Thyroid gland (tissue), 4 donors: ENCODE data around the gene PLEKHS1.

ENCODE experiments used
- POLR2A ChIP-seq, 2 donors: fragments of 450-650 bp; IDR thresholded peaks; one replicate each; pipeline ENCODE4 v1.6.1; 2017; ENCODE audit warnings: antibody characterized with exemption in 2 of 2, mild to moderate bottlenecking in 2 of 2, moderate library complexity in 1 of 2
- TF ChIP-seq, protein P1 (sequence below), 6 experiments: fragments of 200-600 bp in 3 of 6; fragments of 450-650 bp in 3 of 6; sonication (generic) in 3 of 6; IDR thresholded peaks; one replicate each; pipeline ENCODE4 v1.5.1; 2016 to 2019; ENCODE audit warnings: antibody characterized with exemption in 6 of 6, mild to moderate bottlenecking in 2 of 6, inconsistent platforms in 1 of 6, moderate library complexity in 1 of 6

DNA sequence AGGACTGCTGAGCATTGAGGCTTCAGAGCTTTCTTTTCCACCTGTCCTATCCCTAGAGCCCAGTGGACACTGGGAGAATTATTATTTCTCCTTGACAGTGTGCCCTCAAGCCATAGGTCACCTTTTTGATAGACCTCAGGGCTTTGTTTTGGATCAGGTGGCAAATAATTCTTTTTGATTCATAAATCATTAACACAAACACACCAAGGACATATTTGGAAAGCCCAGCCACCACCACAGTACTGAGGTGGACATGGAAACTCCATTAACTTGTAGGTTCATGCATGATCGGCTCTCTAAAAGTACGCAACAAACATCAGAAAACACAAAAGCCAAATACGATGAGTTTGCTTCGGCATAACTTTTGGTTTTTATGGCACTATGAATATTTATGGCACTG, 17.8 kb upstream of the PLEKHS1 start:
- TF ChIP-seq POLR2A (IDR thresholded peaks at IDR 0.05): no peak
- TF ChIP-seq, protein P1, sequence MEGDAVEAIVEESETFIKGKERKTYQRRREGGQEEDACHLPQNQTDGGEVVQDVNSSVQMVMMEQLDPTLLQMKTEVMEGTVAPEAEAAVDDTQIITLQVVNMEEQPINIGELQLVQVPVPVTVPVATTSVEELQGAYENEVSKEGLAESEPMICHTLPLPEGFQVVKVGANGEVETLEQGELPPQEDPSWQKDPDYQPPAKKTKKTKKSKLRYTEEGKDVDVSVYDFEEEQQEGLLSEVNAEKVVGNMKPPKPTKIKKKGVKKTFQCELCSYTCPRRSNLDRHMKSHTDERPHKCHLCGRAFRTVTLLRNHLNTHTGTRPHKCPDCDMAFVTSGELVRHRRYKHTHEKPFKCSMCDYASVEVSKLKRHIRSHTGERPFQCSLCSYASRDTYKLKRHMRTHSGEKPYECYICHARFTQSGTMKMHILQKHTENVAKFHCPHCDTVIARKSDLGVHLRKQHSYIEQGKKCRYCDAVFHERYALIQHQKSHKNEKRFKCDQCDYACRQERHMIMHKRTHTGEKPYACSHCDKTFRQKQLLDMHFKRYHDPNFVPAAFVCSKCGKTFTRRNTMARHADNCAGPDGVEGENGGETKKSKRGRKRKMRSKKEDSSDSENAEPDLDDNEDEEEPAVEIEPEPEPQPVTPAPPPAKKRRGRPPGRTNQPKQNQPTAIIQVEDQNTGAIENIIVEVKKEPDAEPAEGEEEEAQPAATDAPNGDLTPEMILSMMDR (IDR thresholded peaks at IDR 0.05): no peak
